HEK293 (cell line): ENCODE results near the gene CTPS2.
A peak's percentile ranks its signal among the peaks of the same experiment; 100 is the strongest.

Experiments used
- CTCF ChIA-PET: fragments of 350-600 bp; formaldehyde crosslinking; extraction: SDS; loops from one replicate; lab custom pipeline; 2021; ENCODE audit warnings: antibody characterized with exemption; lab: Yijun Ruan, JAX
- POLR2A ChIA-PET: fragments of 300-600 bp; formaldehyde crosslinking; extraction: SDS; loops from one replicate; lab custom pipeline; 2020; ENCODE audit warnings: antibody characterized with exemption, inconsistent platforms; lab: Yijun Ruan, JAX
- H3K27ac ChIP-seq: fragments of 200-500 bp; sonication (Bioruptor generic); 2 replicates; pipeline ENCODE4 v1.5.1; 2014; ENCODE audit warnings: low read depth, low read length, control low read depth, inconsistent platforms; ENCODE audit errors: extremely low read depth
- H3K36me3 ChIP-seq, 2 experiments: fragments of 200-500 bp in 1 of 2; sonication (Bioruptor generic) in 1 of 2; 1 replicate in 1 of 2; 2 replicates in 1 of 2; pipeline ENCODE4 v1.5.1; 2014 to 2017; ENCODE audit warnings: inconsistent platforms in 2 of 2, low read length in 2 of 2; ENCODE audit not compliant: control insufficient read depth in 2 of 2, insufficient read depth in 1 of 2
- H3K4me1 ChIP-seq: fragments of 200-500 bp; sonication (Bioruptor generic); 2 replicates; pipeline ENCODE4 v1.5.1; 2014; ENCODE audit warnings: mild to moderate bottlenecking, low read length, inconsistent platforms; ENCODE audit not compliant: control insufficient read depth, insufficient read depth
- H3K4me3 ChIP-seq: 2 replicates; pipeline ENCODE4 v1.5.1; 2011; ENCODE audit warnings: low read depth, mild to moderate bottlenecking, control low read depth, low read length, moderate library complexity
- H3K9me3 ChIP-seq: fragments of 200-500 bp; sonication (Bioruptor generic); 2 replicates; pipeline ENCODE4 v1.5.1; 2014; ENCODE audit warnings: low read depth, low read length, inconsistent platforms; ENCODE audit not compliant: control insufficient read depth, insufficient read depth
- GLIS1 ChIP-seq: fragments of 450-650 bp; formaldehyde crosslinking; IDR thresholded peaks from 2 replicates; pipeline ENCODE4 v1.5.1; 2016; ENCODE audit warnings: missing biosample characterization, missing genetic modification characterization
- MYNN ChIP-seq: fragments of 450-650 bp; formaldehyde crosslinking; IDR thresholded peaks from 2 replicates; pipeline ENCODE4 v1.5.1; 2016; ENCODE audit warnings: missing biosample characterization, missing genetic modification characterization, borderline replicate concordance
- PRDM1 ChIP-seq: fragments of 450-650 bp; formaldehyde crosslinking; IDR thresholded peaks from 2 replicates; pipeline ENCODE4; 2016; ENCODE audit warnings: missing biosample characterization, missing genetic modification characterization
- SCRT2 ChIP-seq: fragments of 450-650 bp; formaldehyde crosslinking; IDR thresholded peaks from 2 replicates; pipeline ENCODE4 v1.5.1; 2016; ENCODE audit warnings: missing biosample characterization, missing genetic modification characterization
- ZNF112 ChIP-seq: fragments of 450-650 bp; formaldehyde crosslinking; IDR thresholded peaks from 2 replicates; pipeline ENCODE4 v1.5.0; 2017; ENCODE audit warnings: missing biosample characterization, missing genetic modification characterization
- ZNF266 ChIP-seq: fragments of 450-650 bp; formaldehyde crosslinking; IDR thresholded peaks from 2 replicates; pipeline ENCODE4 v1.5.1; 2016; ENCODE audit warnings: missing biosample characterization, missing genetic modification characterization, low read depth
- ZNF571 ChIP-seq: fragments of 450-650 bp; formaldehyde crosslinking; IDR thresholded peaks from 2 replicates; pipeline ENCODE4 v1.5.0; 2017; ENCODE audit warnings: missing biosample characterization, missing genetic modification characterization
- ZNF654 ChIP-seq: fragments of 450-650 bp; formaldehyde crosslinking; IDR thresholded peaks from 2 replicates; pipeline ENCODE4 v1.5.1; 2016; ENCODE audit warnings: low read depth, missing biosample characterization, missing genetic modification characterization
- TF ChIP-seq, protein P1 (sequence below): fragments of 450-650 bp; formaldehyde crosslinking; IDR thresholded peaks from 2 replicates; pipeline ENCODE4 v1.5.1; 2016; ENCODE audit warnings: missing biosample characterization, missing genetic modification characterization
- TF ChIP-seq, protein P2 (sequence below): sonication (generic); formaldehyde crosslinking; IDR thresholded peaks from 2 replicates; pipeline ENCODE4 v1.8.1; 2022; ENCODE audit warnings: mild to moderate bottlenecking, moderate library complexity, missing genetic modification reagents
- TF ChIP-seq, protein P3 (sequence below): fragments of 450-650 bp; formaldehyde crosslinking; IDR thresholded peaks from 2 replicates; pipeline ENCODE4 v1.5.1; 2016; ENCODE audit warnings: missing biosample characterization, missing genetic modification characterization

Gene CTPS2

DNA sequence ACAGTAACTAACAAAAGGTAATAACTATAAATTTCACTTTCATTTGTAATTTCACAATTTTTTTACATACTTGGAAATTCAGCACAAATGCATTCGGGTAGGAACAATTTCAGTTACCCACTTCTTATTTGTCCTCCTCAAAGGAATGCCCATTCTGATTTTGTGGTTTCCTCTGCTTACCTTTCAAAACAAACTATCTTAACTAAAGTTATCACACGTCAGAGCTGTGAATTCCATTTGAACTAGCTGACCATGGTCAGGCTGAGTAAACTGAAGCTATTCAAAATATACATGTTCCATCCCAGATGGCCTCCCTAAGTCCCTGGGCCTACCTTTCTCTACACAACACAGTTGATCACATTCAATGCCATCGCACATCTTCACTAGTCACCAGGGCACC, 4.5 kb downstream of the CTPS2 start:
- TF ChIP-seq ZNF266 (tag by site-specific recombination) (no peak), PRDM1 (0 out of 2 replicates have a peak, but pooled peaks have one; percentile 21)
- TF ChIP-seq, all 188 proteins: peak for 1
- no peak overlapping the region for H3K27ac ChIP-seq
- H3K4me1 ChIP-seq = no peaks in the 10 kb centered on the region
- no peaks in the 10 kb centered on the region for H3K9me3 ChIP-seq
- H3K36me3 ChIP-seq = peaks cover under 1 to 9% of the 10 kb centered on the region in 2 experiments; a peak in 2 of 3 replicates
- POLR2A ChIA-PET = interaction anchor here (0.6 to 1.6 kb wide), 2 partner anchors 11 to 13 kb away, joined by 4 read pairs; partner anchors contain the start of gene SYAP1
- CTCF ChIA-PET = interaction anchor here (0.6 to 1.3 kb wide), 2 partner anchors 12 to 157 kb away, joined by 4 to 6 read pairs; no protein-coding TSS in a partner anchor
- H3K4me3 ChIP-seq = no peak overlapping the region

DNA sequence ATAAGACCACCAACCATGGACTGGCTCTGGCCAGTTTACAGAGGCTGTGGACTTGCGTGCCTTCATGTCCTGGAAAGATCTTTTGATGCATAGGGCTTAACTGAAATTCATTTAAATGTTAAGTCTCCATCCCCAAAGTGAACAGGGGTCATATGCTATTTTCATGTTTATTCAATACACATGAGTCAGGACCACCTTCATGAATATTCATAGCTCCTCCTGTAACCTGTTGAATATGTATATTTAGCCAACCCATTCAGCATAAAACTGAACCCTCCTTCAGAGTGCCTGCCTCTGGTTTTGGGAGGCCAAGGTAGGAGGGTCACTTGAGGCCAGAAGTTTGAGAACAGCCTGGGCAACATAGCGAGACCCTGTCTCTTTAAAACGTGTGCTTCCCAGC, 7.1 kb downstream of the CTPS2 start:
- POLR2A ChIA-PET = interaction anchor here (1.1 kb wide), 1 partner anchor 14 kb away, joined by 3 read pairs; the partner anchor contains the start of gene SYAP1
- no peak for TF ChIP-seq MYNN (tag by site-specific recombination)
- TF ChIP-seq SCRT2 = peak; percentile 41; the same call in 1 of the 2 replicates
- TF ChIP-seq, all 188 proteins: peak for 1
- Histone ChIP-seq H3K9me3 (no peaks in the 10 kb centered on the region), H3K27ac (no peak overlapping the region), H3K4me1 (no peaks in the 10 kb centered on the region), H3K36me3 (peaks cover 8 to 19% of the 10 kb centered on the region in 2 experiments), H3K4me3 (no peak overlapping the region)
- CTCF ChIA-PET = interaction anchor here (0.9 to 1.3 kb wide), 2 partner anchors 9 to 35 kb away, joined by 3 to 4 read pairs; no protein-coding TSS in a partner anchor

DNA sequence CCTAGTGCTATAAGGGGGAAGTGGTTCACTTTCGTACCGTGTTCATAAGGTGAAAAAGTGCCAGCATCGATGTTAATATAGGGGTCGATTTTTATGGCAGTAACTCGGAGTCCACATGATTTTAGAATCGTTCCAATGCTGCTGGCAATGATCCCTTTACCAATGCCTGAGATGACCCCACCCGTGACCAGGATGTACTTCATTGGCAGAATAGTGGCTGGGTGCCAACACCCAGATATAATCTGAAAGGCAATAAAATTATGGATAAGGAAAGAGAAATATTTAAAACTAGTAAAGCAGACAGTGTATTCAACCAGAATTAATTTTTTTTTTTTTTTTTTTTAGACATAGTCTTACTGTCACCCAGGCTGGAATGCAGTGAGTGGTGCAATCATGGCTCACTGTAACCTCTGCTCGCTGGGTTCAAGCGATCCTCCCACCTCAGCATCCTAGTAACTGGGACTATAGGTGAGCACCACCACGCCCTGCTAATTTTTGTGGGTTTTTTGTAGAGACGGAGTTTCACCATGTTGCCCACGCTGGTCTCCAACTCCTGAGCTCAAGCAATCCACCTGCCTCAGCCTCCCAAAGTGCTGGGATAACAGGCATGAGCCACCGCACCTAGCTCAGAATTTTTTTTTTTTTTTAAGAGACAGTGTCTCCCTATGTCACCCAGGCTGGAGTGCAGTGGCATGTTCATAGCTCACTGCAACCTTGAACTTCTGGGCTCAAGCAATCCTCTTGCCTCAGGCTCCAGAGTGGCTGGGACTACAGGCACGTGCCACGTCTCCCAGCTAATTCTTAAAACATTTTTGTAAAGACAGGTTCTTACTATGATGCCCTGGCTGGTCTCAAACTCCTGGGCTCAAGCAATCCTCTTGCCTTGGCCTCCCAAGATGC, 9.5 kb downstream of the CTPS2 start:
- ChIA-PET POLR2A (no interaction called here), CTCF (no interaction called here)

More for the DNA sequence above, 9.5 kb downstream of the CTPS2 start:
- Histone ChIP-seq H3K4me3 (no peak overlapping the region), H3K9me3 (no peaks in the 10 kb centered on the region), H3K36me3 (peaks cover 14 to 26% of the 10 kb centered on the region in 2 experiments), H3K27ac (no peak overlapping the region), H3K4me1 (no peaks in the 10 kb centered on the region)
- TF ChIP-seq, protein P1, sequence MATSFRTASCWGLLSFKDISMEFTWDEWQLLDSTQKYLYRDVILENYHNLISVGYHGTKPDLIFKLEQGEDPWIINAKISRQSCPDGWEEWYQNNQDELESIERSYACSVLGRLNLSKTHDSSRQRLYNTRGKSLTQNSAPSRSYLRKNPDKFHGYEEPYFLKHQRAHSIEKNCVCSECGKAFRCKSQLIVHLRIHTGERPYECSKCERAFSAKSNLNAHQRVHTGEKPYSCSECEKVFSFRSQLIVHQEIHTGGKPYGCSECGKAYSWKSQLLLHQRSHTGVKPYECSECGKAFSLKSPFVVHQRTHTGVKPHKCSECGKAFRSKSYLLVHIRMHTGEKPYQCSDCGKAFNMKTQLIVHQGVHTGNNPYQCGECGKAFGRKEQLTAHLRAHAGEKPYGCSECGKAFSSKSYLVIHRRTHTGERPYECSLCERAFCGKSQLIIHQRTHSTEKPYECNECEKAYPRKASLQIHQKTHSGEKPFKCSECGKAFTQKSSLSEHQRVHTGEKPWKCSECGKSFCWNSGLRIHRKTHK (tag by site-specific recombination) = no peak
- TF ChIP-seq ZNF654 (tag by site-specific recombination) (no peak), ZNF571 (tag by site-specific recombination) (no peak), GLIS1 (tag by site-specific recombination) (no peak), ZNF112 (tag by site-specific recombination) (no peak)
- TF ChIP-seq, protein P2, sequence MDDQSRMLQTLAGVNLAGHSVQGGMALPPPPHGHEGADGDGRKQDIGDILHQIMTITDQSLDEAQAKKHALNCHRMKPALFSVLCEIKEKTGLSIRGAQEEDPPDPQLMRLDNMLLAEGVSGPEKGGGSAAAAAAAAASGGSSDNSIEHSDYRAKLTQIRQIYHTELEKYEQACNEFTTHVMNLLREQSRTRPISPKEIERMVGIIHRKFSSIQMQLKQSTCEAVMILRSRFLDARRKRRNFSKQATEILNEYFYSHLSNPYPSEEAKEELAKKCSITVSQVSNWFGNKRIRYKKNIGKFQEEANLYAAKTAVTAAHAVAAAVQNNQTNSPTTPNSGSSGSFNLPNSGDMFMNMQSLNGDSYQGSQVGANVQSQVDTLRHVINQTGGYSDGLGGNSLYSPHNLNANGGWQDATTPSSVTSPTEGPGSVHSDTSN (CRISPR knock-in tag) = no peak
- TF ChIP-seq, protein P3, sequence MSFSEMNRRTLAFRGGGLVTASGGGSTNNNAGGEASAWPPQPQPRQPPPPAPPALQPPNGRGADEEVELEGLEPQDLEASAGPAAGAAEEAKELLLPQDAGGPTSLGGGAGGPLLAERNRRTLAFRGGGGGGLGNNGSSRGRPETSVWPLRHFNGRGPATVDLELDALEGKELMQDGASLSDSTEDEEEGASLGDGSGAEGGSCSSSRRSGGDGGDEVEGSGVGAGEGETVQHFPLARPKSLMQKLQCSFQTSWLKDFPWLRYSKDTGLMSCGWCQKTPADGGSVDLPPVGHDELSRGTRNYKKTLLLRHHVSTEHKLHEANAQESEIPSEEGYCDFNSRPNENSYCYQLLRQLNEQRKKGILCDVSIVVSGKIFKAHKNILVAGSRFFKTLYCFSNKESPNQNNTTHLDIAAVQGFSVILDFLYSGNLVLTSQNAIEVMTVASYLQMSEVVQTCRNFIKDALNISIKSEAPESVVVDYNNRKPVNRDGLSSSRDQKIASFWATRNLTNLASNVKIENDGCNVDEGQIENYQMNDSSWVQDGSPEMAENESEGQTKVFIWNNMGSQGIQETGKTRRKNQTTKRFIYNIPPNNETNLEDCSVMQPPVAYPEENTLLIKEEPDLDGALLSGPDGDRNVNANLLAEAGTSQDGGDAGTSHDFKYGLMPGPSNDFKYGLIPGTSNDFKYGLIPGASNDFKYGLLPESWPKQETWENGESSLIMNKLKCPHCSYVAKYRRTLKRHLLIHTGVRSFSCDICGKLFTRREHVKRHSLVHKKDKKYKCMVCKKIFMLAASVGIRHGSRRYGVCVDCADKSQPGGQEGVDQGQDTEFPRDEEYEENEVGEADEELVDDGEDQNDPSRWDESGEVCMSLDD (tag by site-specific recombination) = no peak
